ENCODE results near the gene ELAVL1.
A peak's percentile ranks its signal among the peaks of the same experiment; 100 is the strongest.

Gene ELAVL1

DNA sequence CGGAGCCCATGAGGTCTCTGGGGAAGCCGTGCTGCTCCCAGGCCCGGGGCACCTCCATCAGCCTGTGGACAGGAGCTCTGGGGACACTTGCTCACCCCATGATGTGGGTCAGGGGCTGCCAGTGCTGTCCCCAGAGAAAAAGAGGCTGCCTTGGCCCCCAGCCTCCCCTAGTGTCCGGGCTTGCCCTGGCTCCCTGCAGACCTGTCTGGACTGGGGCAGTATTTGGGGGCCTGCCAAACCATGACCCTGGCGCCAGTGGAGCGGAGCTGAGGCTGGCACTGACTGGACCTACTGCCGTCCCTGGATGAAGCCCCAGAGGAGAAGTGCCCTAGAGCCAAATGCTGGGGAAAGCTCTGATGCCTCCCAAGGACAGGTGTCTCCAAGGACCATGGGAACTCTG, 30.4 kb downstream of the ELAVL1 start:
- no peak overlapping the region for H3K4me3 ChIP-seq (ENCODE audit: low read depth, low read length)
- no peak for TF ChIP-seq CTCF (IDR thresholded peaks at IDR 0.05; ENCODE audit: low read depth, low read length)

- no peak for TF ChIP-seq CTCF (IDR thresholded peaks at IDR 0.05; ENCODE audit: low read depth, low read length)
These were observed 31.6 kb downstream of the ELAVL1 start for GRCh38 chr19:7973883-7974282.

GRCh38 chr19:7971553-7972520, 33.6 kb downstream of the ELAVL1 start:
- H3K4me3 ChIP-seq (ENCODE audit: low read depth, low read length) = no peak overlapping the region
- TF ChIP-seq CTCF (IDR thresholded peaks at IDR 0.05; ENCODE audit: low read depth, low read length) = no peak

More at GRCh38 chr19:7973883-7974282, 31.6 kb downstream of the ELAVL1 start:
- no peak overlapping the region for H3K4me3 ChIP-seq (ENCODE audit: low read depth, low read length)

DNA sequence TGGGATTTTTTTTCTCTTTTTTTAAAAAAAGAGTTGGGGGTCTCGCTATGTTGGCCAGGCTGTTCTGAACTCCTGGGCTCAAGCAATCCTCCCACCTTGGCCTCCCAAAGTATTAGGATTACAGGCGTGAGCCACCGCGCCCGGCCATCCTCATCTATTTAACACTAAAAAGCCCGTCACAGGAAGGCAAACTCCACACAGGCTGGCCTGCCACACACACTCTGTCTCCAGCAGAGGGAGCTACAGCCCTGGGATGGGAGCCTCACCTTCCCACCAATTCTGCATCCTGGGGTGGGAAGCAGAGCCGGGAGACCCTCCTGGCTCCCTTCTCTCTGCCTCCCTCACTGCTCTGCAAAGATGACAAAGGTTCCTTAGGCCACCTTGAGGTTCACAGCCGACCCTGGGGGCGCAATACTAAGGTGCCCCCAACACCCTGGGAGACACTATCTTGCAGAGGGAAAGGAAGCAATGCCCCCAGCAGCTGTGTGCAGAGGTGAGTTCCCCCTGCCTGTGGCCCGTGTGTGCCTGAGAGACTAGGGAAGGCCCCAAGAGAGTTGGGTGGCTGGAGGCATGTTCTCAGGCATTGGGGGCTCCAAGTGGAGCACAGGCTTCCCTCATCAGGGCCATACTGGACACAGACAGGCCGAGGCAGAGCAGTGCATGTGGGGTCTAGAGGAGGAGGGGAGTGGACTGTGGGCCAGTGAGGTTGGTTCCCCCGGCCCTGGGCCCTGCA, 34.6 kb downstream of the ELAVL1 start:
- no peak overlapping the region for H3K4me3 ChIP-seq (ENCODE audit: low read depth, low read length)
- peak; percentile 86 for TF ChIP-seq CTCF (IDR thresholded peaks at IDR 0.05; ENCODE audit: low read depth, low read length)

GRCh38 chr19:7969555-7969939, 35.9 kb downstream of the ELAVL1 start:
- no peak for TF ChIP-seq CTCF (IDR thresholded peaks at IDR 0.05; ENCODE audit: low read depth, low read length)

GRCh38 chr19:7968796-7969554, 36.5 kb downstream of the ELAVL1 start:
- no peak for TF ChIP-seq CTCF (IDR thresholded peaks at IDR 0.05; ENCODE audit: low read depth, low read length)
- H3K4me3 ChIP-seq (ENCODE audit: low read depth, low read length) = no peak overlapping the region

More at GRCh38 chr19:7969555-7969939, 35.9 kb downstream of the ELAVL1 start:
- no peak overlapping the region for H3K4me3 ChIP-seq (ENCODE audit: low read depth, low read length)

Data from WI38 (cell line).